HepG2 (cell line): ENCODE measurements around the gene HDAC4. TPM values are rescaled to one million over a fixed set of nuclear protein-coding genes. Genes with fewer than 3 reads are reported as not detected.

Source experiments
- ATAC-seq: fragments of 200-7000 bp; cut with Tn5 transposase; 3 replicates; pipeline ENCODE4 v1.9.1; 2020; ENCODE audit warnings: mild to moderate bottlenecking, moderate library complexity
- BruUV-seq: library from RNA; stranded (reverse); fragments of 400-500 nt; replicated peaks from 2 replicates; lab custom pipeline; 2021; lab: Mats Ljungman, UMichigan
- CTCF ChIA-PET: fragments of 300-600 bp; formaldehyde crosslinking; extraction: SDS; loops from one replicate; lab custom pipeline; 2021; ENCODE audit warnings: low total read pairs, inconsistent platforms, low intra/inter-chr PET ratio; lab: Yijun Ruan, JAX
- POLR2A ChIA-PET: fragments of 350-600 bp; sonication (Branson Sonifier 250); formaldehyde crosslinking; loops from one replicate; lab custom pipeline; 2020; ENCODE audit warnings: antibody characterized with exemption, inconsistent platforms; lab: Yijun Ruan, JAX
- DNase-seq: peaks from one replicate; pipeline ENCODE4 v3.0.0-alpha.2; 2015; ENCODE audit warnings: low spot score
- FAIRE-seq: peaks from 3 replicates; lab custom pipeline; 2011; peaks lifted over from hg19 to GRCh38; lab: Jason Lieb, UNC
- H2AFZ ChIP-seq: one replicate; pipeline ENCODE4 v1.6.1; 2011; ENCODE audit warnings: low read length, inconsistent platforms
- H3K27ac ChIP-seq: fragments of 300-600 bp; 3 replicates; pipeline ENCODE4 v1.8.0; 2011; ENCODE audit warnings: mixed run types, mild to moderate bottlenecking, mixed read lengths, low read length, inconsistent platforms; ENCODE audit not compliant: insufficient read depth; ENCODE audit errors: extremely low read length
- H3K27me3 ChIP-seq, 2 experiments: fragments of 200-600 bp in 1 of 2; 2 replicates in 1 of 2; 3 replicates in 1 of 2; pipeline versions ENCODE4 v1.6.0 to v1.8.0; 2011; ENCODE audit warnings: low read length in 2 of 2, mild to moderate bottlenecking in 2 of 2, moderate library complexity in 2 of 2, inconsistent platforms in 1 of 2; ENCODE audit not compliant: insufficient read depth in 2 of 2, control insufficient read depth in 1 of 2
- H3K36me3 ChIP-seq, 2 experiments: fragments of 200-600 bp in 1 of 2; replicated peaks in 1 of 2; 2 replicates in 1 of 2; 3 replicates in 1 of 2; pipeline versions ENCODE4 v1.5.1 to v1.8.0; 2011; ENCODE audit warnings: low read length in 2 of 2, inconsistent platforms in 1 of 2; ENCODE audit not compliant: insufficient read depth in 2 of 2, control insufficient read depth in 1 of 2
- H3K4me1 ChIP-seq: 2 replicates; pipeline ENCODE4 v1.5.1; 2012; ENCODE audit warnings: low read length, inconsistent platforms; ENCODE audit not compliant: insufficient read depth
- H3K4me2 ChIP-seq: 2 replicates; pipeline ENCODE4 v1.6.0; 2011; ENCODE audit warnings: low read depth, low read length, inconsistent platforms
- H3K4me3 ChIP-seq, 3 experiments: fragments of 200-600 bp in 1 of 3; sonication (generic), shearing (Covaris generic) in 1 of 3; replicated peaks in 1 of 3; 2 replicates each; pipeline ENCODE4 v1.5.1; 2011 to 2016; ENCODE audit warnings: low read length in 3 of 3, inconsistent platforms in 2 of 3, low read depth in 2 of 3, mild to moderate bottlenecking in 2 of 3, control low read depth in 1 of 3, mixed read lengths in 1 of 3; ENCODE audit not compliant: insufficient read depth in 1 of 3
- H3K79me2 ChIP-seq: one replicate; pipeline ENCODE4 v1.6.1; 2011; ENCODE audit warnings: low read length, inconsistent platforms; ENCODE audit not compliant: insufficient read depth
- H3K9ac ChIP-seq: 2 replicates; pipeline ENCODE4 v1.6.0; 2011; ENCODE audit warnings: mild to moderate bottlenecking, low read depth, low read length, inconsistent platforms; ENCODE audit not compliant: insufficient read depth
- H3K9me3 ChIP-seq: 2 replicates; pipeline ENCODE4 v1.5.1; 2012; ENCODE audit warnings: mild to moderate bottlenecking, low read length
- H4K20me1 ChIP-seq: 2 replicates; pipeline ENCODE4 v1.6.0; 2011; ENCODE audit warnings: inconsistent platforms, mild to moderate bottlenecking, low read length, moderate library complexity; ENCODE audit not compliant: insufficient read depth
- CREM ChIP-seq, 2 experiments: sonication (generic) in 1 of 2; formaldehyde crosslinking in 1 of 2; IDR thresholded peaks; 2 replicates each; pipeline versions ENCODE4 v1.4.0 to v1.6.1; 2016 to 2020; ENCODE audit warnings: antibody characterized with exemption in 1 of 2, mild to moderate bottlenecking in 1 of 2, missing genetic modification reagents in 1 of 2
- GTF3A ChIP-seq: sonication (generic); formaldehyde crosslinking; conservative IDR thresholded peaks from 2 replicates; pipeline ENCODE4 v1.4.0; 2020; ENCODE audit warnings: mild to moderate bottlenecking, missing genetic modification reagents
- TSC22D2 ChIP-seq: sonication (generic); formaldehyde crosslinking; IDR thresholded peaks from 2 replicates; pipeline ENCODE4 v1.5.1; 2020; ENCODE audit warnings: missing genetic modification reagents, mild to moderate bottlenecking, borderline replicate concordance
- ZNF264 ChIP-seq: sonication (generic); formaldehyde crosslinking; IDR thresholded peaks from 2 replicates; pipeline ENCODE4 v1.4.0; 2020; ENCODE audit warnings: missing genetic modification reagents
- ZNF354B ChIP-seq: sonication (generic); formaldehyde crosslinking; IDR thresholded peaks from 2 replicates; pipeline ENCODE4 v1.8.0; 2022; ENCODE audit warnings: mild to moderate bottlenecking, missing genetic modification reagents
- ZNF513 ChIP-seq: sonication (generic); formaldehyde crosslinking; conservative IDR thresholded peaks from 2 replicates; pipeline ENCODE4 v1.5.0; 2020; ENCODE audit warnings: missing genetic modification reagents
- ZNF709 ChIP-seq: sonication (generic); formaldehyde crosslinking; IDR thresholded peaks from 2 replicates; pipeline ENCODE4 v1.5.0; 2020; ENCODE audit warnings: mild to moderate bottlenecking, missing genetic modification reagents
- ZNF781 ChIP-seq: sonication (generic); formaldehyde crosslinking; IDR thresholded peaks from 2 replicates; pipeline ENCODE4 v1.5.1; 2020; ENCODE audit warnings: borderline replicate concordance, mild to moderate bottlenecking, missing genetic modification reagents; ENCODE audit errors: not compliant biosample characterization
- WGBS: methylation state at CpG from one replicate; pipeline ENCODE4 v1.1.6; 2017; ENCODE audit warnings: low lambda C conversion rate; 5-methylcytosine and 5-hydroxymethylcytosine counted together
- in situ Hi-C: cut with HindIII; loops from 2 replicates; pipeline ENCODE4 v1.10.0; 2017; ENCODE audit warnings: low pct_unique_long_range_greater_than_20kb; ENCODE audit not compliant: extremely low pct_ligation_motif_present
- intact Hi-C: fragments of 100-400 bp; cut with micrococcal nuclease; formaldehyde crosslinking; loops from one replicate; pipeline ENCODE4 v1.10.0; 2022; ENCODE audit not compliant: unreplicated experiment
- polyA plus RNA-seq, 8 experiments: library from polyadenylated mRNA; depleted of rRNA in 3 of 8; stranded (reverse) in 7 of 8; unstranded in 1 of 8; fragments of >200 nt; fragmentation: Illumina TruSeq in 4 of 8; extraction: Trizol in 4 of 8; gene quantifications; 2 replicates each; pipeline versions ENCODE4 v1.2.1 to v1.2.3, GENCODE V29; 2011 to 2016; ENCODE audit warnings: low read depth in 4 of 8, missing spikeins in 1 of 8, mixed read lengths in 1 of 8; ENCODE audit not compliant: insufficient read depth in 1 of 8
- total RNA-seq, 5 experiments: library from RNA; depleted of rRNA; stranded (reverse); fragments of >200 nt; fragmentation: Illumina TruSeq; extraction: Trizol; gene quantifications; 2 replicates each; pipeline ENCODE4 v1.2.3, GENCODE V29; 2016; ENCODE audit warnings: low read depth in 1 of 5
- TF ChIP-seq, protein P1 (sequence below): sonication (generic); formaldehyde crosslinking; IDR thresholded peaks from 2 replicates; pipeline ENCODE4 v1.8.1; 2023; ENCODE audit warnings: mild to moderate bottlenecking, moderate library complexity, missing genetic modification reagents

The HDAC4 gene
- total and polyA plus RNA-seq, 2 of the 13 experiments (the other 11 are each of a cell fraction or from before 2014, with no cell fraction given): 10.1 to 11.5 TPM

GRCh38 chr2:239012228-239012627, 388.6 kb downstream of the HDAC4 start:
- no peaks in the 10 kb centered on the region for H3K79me2 ChIP-seq
- H3K4me3 ChIP-seq: no peak overlapping the region
- ATAC-seq (no peak), DNase-seq (no peak), FAIRE-seq (no peak)
- 12% methylated on average over 8 of the region's 9 CpGs for WGBS
- H2AFZ ChIP-seq: no peak overlapping the region
- ChIA-PET CTCF (no interaction called here), POLR2A (no interaction called here)
- intact Hi-C loops (no loop called here), in situ Hi-C loops (no loop called here)
- peaks cover 2% of the 10 kb centered on the region; the same call in 1 of the 2 replicates for H4K20me1 ChIP-seq
- BruUV-seq: no TSS peak
- no peaks in the 10 kb centered on the region for H3K4me1 ChIP-seq
- no peak overlapping the region for H3K27ac ChIP-seq
- TF ChIP-seq TSC22D2 (CRISPR knock-in tag) (no peak), CREM (IDR thresholded peaks at IDR 0.05) (no peak), CREM (CRISPR knock-in tag; IDR thresholded peaks at IDR 0.05) (no peak), ZNF264 (CRISPR knock-in tag) (no peak), ZNF709 (CRISPR knock-in tag) (no peak), ZNF354B (CRISPR knock-in tag) (no peak), GTF3A (CRISPR knock-in tag) (no peak), ZNF781 (CRISPR knock-in tag) (no peak), ZNF513 (no peak)
- TF ChIP-seq, protein P1, sequence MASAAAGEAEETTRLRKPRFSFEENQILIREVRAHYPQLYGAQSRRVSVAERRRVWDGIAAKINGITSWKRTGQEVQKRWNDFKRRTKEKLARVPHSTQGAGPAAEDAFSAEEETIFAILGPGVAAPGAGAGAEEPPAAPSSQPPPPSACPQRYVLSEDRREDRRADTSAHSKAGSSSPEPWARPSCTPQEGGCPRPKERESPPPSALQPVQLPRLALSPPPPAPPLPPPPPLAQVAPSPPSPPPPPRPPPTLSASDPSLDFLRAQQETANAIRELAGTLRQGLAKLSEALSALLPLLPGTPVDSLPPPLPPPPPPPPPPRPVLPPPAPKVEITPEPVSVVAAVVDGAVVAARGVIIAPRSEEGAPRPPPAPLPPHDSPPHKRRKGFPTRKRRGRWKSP: no peak
- no peak overlapping the region for H3K9ac ChIP-seq
- no peaks in the 10 kb centered on the region for H3K9me3 ChIP-seq
- H3K36me3 ChIP-seq: no peaks in the 10 kb centered on the region
- H3K4me2 ChIP-seq: no peak overlapping the region
- peaks cover 16 to 86% of the 10 kb centered on the region in 2 experiments for H3K27me3 ChIP-seq
